Measurements from ENCODE around the gene LRRC4C. TPM values are rescaled to one million over a fixed set of nuclear protein-coding genes. Genes with fewer than 3 reads are reported as not detected.
A peak's percentile ranks its signal among the peaks of the same experiment; 100 is the strongest.

LRRC4C gene
- total and polyA plus RNA-seq, 10 of the 15 experiments (the other 5 are each of a cell fraction or from before 2014, with no cell fraction given): 1.5 TPM; not detected in 9

- TF ChIP-seq, protein P1, sequence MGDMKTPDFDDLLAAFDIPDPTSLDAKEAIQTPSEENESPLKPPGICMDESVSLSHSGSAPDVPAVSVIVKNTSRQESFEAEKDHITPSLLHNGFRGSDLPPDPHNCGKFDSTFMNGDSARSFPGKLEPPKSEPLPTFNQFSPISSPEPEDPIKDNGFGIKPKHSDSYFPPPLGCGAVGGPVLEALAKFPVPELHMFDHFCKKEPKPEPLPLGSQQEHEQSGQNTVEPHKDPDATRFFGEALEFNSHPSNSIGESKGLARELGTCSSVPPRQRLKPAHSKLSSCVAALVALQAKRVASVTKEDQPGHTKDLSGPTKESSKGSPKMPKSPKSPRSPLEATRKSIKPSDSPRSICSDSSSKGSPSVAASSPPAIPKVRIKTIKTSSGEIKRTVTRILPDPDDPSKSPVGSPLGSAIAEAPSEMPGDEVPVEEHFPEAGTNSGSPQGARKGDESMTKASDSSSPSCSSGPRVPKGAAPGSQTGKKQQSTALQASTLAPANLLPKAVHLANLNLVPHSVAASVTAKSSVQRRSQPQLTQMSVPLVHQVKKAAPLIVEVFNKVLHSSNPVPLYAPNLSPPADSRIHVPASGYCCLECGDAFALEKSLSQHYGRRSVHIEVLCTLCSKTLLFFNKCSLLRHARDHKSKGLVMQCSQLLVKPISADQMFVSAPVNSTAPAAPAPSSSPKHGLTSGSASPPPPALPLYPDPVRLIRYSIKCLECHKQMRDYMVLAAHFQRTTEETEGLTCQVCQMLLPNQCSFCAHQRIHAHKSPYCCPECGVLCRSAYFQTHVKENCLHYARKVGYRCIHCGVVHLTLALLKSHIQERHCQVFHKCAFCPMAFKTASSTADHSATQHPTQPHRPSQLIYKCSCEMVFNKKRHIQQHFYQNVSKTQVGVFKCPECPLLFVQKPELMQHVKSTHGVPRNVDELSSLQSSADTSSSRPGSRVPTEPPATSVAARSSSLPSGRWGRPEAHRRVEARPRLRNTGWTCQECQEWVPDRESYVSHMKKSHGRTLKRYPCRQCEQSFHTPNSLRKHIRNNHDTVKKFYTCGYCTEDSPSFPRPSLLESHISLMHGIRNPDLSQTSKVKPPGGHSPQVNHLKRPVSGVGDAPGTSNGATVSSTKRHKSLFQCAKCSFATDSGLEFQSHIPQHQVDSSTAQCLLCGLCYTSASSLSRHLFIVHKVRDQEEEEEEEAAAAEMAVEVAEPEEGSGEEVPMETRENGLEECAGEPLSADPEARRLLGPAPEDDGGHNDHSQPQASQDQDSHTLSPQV (IDR thresholded peaks at IDR 0.05): no peak
- TF ChIP-seq SMAD1 (IDR thresholded peaks at IDR 0.05; ENCODE audit: low read depth, partially characterized antibody) (no peak), SPI1 (IDR thresholded peaks at IDR 0.05; ENCODE audit: borderline replicate concordance, insufficient read depth, low read depth, low read length) (peak; percentile 64; the same call in 1 of the 2 replicates), CREM (IDR thresholded peaks at IDR 0.05; ENCODE audit: low read depth) (no peak), ZNF274 (IDR thresholded peaks at IDR 0.05; ENCODE audit: insufficient read depth, insufficient read length) (no peak), SRF (IDR thresholded peaks at IDR 0.05; ENCODE audit: low read depth in 2 of 2, low read length in 2 of 2) (no peak), MEF2A (IDR thresholded peaks at IDR 0.05; ENCODE audit: insufficient read depth, low read depth, low read length) (no peak), SP1 (IDR thresholded peaks at IDR 0.05; ENCODE audit: low read depth, low read length) (no peak), ASH2L (IDR thresholded peaks at IDR 0.05; ENCODE audit: borderline replicate concordance, low read depth) (no peak), DPF2 (IDR thresholded peaks at IDR 0.05) (peak; percentile 94), BACH1 (IDR thresholded peaks at IDR 0.05; ENCODE audit: borderline replicate concordance) (peak; percentile 71; the same call in 1 of the 2 replicates), CBX3 (IDR thresholded peaks at IDR 0.05; ENCODE audit: borderline replicate concordance, low read depth) (no peak), ZNF24 (IDR thresholded peaks at IDR 0.05) (peak; percentile 81), RELB (IDR thresholded peaks at IDR 0.05; ENCODE audit: low read depth) (peak; percentile 80), TCF7 (IDR thresholded peaks at IDR 0.05; ENCODE audit: borderline replicate concordance) (no peak), RAD21 (IDR thresholded peaks at IDR 0.05; ENCODE audit: insufficient read depth, low read depth, low read length) (no peak), WRNIP1 (IDR thresholded peaks at IDR 0.05; ENCODE audit: borderline replicate concordance, low read depth, low read length) (no peak), NR2C2 (IDR thresholded peaks at IDR 0.05; ENCODE audit: borderline replicate concordance, control insufficient read depth, insufficient read length, low read depth) (no peak), ZBED1 (IDR thresholded peaks at IDR 0.05; ENCODE audit: borderline replicate concordance) (no peak)
- TF ChIP-seq, protein P2, sequence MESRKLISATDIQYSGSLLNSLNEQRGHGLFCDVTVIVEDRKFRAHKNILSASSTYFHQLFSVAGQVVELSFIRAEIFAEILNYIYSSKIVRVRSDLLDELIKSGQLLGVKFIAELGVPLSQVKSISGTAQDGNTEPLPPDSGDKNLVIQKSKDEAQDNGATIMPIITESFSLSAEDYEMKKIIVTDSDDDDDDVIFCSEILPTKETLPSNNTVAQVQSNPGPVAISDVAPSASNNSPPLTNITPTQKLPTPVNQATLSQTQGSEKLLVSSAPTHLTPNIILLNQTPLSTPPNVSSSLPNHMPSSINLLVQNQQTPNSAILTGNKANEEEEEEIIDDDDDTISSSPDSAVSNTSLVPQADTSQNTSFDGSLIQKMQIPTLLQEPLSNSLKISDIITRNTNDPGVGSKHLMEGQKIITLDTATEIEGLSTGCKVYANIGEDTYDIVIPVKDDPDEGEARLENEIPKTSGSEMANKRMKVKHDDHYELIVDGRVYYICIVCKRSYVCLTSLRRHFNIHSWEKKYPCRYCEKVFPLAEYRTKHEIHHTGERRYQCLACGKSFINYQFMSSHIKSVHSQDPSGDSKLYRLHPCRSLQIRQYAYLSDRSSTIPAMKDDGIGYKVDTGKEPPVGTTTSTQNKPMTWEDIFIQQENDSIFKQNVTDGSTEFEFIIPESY (IDR thresholded peaks at IDR 0.05): no peak
- TF ChIP-seq, protein P3, sequence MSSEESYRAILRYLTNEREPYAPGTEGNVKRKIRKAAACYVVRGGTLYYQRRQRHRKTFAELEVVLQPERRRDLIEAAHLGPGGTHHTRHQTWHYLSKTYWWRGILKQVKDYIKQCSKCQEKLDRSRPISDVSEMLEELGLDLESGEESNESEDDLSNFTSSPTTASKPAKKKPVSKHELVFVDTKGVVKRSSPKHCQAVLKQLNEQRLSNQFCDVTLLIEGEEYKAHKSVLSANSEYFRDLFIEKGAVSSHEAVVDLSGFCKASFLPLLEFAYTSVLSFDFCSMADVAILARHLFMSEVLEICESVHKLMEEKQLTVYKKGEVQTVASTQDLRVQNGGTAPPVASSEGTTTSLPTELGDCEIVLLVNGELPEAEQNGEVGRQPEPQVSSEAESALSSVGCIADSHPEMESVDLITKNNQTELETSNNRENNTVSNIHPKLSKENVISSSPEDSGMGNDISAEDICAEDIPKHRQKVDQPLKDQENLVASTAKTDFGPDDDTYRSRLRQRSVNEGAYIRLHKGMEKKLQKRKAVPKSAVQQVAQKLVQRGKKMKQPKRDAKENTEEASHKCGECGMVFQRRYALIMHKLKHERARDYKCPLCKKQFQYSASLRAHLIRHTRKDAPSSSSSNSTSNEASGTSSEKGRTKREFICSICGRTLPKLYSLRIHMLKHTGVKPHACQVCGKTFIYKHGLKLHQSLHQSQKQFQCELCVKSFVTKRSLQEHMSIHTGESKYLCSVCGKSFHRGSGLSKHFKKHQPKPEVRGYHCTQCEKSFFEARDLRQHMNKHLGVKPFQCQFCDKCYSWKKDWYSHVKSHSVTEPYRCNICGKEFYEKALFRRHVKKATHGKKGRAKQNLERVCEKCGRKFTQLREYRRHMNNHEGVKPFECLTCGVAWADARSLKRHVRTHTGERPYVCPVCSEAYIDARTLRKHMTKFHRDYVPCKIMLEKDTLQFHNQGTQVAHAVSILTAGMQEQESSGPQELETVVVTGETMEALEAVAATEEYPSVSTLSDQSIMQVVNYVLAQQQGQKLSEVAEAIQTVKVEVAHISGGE (CRISPR knock-in tag; IDR thresholded peaks at IDR 0.05): no peak
These were observed 1291.0 kb downstream of the LRRC4C start (continued) for GRCh38 chr11:40168414-40168813.
